ENCODE measurements around the gene NKX6-2.
"Not testable (repeated sequence)": the region's sequence is repeated elsewhere in the genome, so short reads cannot be mapped to it uniquely, and the experiment has no call there.

The NKX6-2 gene

GRCh38 chr10:132761395-132762060, 24.4 kb downstream of the NKX6-2 start:
- DNase-seq (ENCODE audit: extremely low read depth in 1 of 2, low read depth in 1 of 2) = no peak

GRCh38 chr10:132758865-132759264, 27.1 kb downstream of the NKX6-2 start:
- no peak for DNase-seq (ENCODE audit: extremely low read depth in 1 of 2, low read depth in 1 of 2)

GRCh38 chr10:132757171-132757570, 28.8 kb downstream of the NKX6-2 start:
- no peak for DNase-seq (ENCODE audit: extremely low read depth in 1 of 2, low read depth in 1 of 2)

- DNase-seq (ENCODE audit: extremely low read depth in 1 of 2, low read depth in 1 of 2) = no peak
These were observed 29.4 kb downstream of the NKX6-2 start for GRCh38 chr10:132756591-132756990.

GRCh38 chr10:132755166-132755711, 30.7 kb downstream of the NKX6-2 start:
- DNase-seq (ENCODE audit: extremely low read depth in 1 of 2, low read depth in 1 of 2) = no peak

GRCh38 chr10:132754071-132754470, 31.9 kb downstream of the NKX6-2 start:
- no peak for DNase-seq (ENCODE audit: extremely low read depth in 1 of 2, low read depth in 1 of 2)

- DNase-seq (ENCODE audit: extremely low read depth in 1 of 2, low read depth in 1 of 2) = no peak
These were observed 32.4 kb downstream of the NKX6-2 start for GRCh38 chr10:132753596-132753995.

GRCh38 chr10:132752961-132753360, 33.0 kb downstream of the NKX6-2 start:
- no peak for DNase-seq (ENCODE audit: extremely low read depth in 1 of 2, low read depth in 1 of 2)

- no peak for DNase-seq (ENCODE audit: extremely low read depth in 1 of 2, low read depth in 1 of 2)
These were observed 33.6 kb downstream of the NKX6-2 start for GRCh38 chr10:132752378-132752777.

GRCh38 chr10:132750936-132751335, 35.0 kb downstream of the NKX6-2 start:
- DNase-seq (ENCODE audit: extremely low read depth in 1 of 2, low read depth in 1 of 2) = no peak

GRCh38 chr10:132749371-132749795, 36.6 kb downstream of the NKX6-2 start:
- no peak for DNase-seq (ENCODE audit: extremely low read depth in 1 of 2, low read depth in 1 of 2)

GRCh38 chr10:132748545-132749370, 37.2 kb downstream of the NKX6-2 start:
- DNase-seq (ENCODE audit: extremely low read depth in 1 of 2, low read depth in 1 of 2) = no peak

- DNase-seq (ENCODE audit: extremely low read depth in 1 of 2, low read depth in 1 of 2) = no peak
These were observed 37.8 kb downstream of the NKX6-2 start for GRCh38 chr10:132748135-132748534.

GRCh38 chr10:132746801-132747625, 38.9 kb downstream of the NKX6-2 start:
- DNase-seq (ENCODE audit: extremely low read depth in 1 of 2, low read depth in 1 of 2) = no peak

GRCh38 chr10:132746386-132746785, 39.6 kb downstream of the NKX6-2 start:
- DNase-seq (ENCODE audit: extremely low read depth in 1 of 2, low read depth in 1 of 2) = no peak

- no peak for DNase-seq (ENCODE audit: extremely low read depth in 1 of 2, low read depth in 1 of 2)
These were observed 40.0 kb downstream of the NKX6-2 start for GRCh38 chr10:132745971-132746370.

GRCh38 chr10:132745511-132745910, 40.4 kb downstream of the NKX6-2 start:
- no peak for DNase-seq (ENCODE audit: extremely low read depth in 1 of 2, low read depth in 1 of 2)

GRCh38 chr10:132744839-132745238, 41.1 kb downstream of the NKX6-2 start:
- DNase-seq (ENCODE audit: extremely low read depth in 1 of 2, low read depth in 1 of 2) = no peak

- DNase-seq (ENCODE audit: extremely low read depth in 1 of 2, low read depth in 1 of 2) = no peak
These were observed 41.9 kb downstream of the NKX6-2 start for GRCh38 chr10:132743925-132744490.

GRCh38 chr10:132743196-132743924, 42.6 kb downstream of the NKX6-2 start:
- DNase-seq (ENCODE audit: extremely low read depth in 1 of 2, low read depth in 1 of 2) = not testable (repeated sequence)
